HEK293T (cell line): Measurements from ENCODE around the gene NGB.

ENCODE experiments used
- CTCF ChIA-PET: fragments of 350-600 bp; formaldehyde crosslinking; extraction: SDS; loops from one replicate; lab custom pipeline; 2021; ENCODE audit warnings: antibody characterized with exemption, inconsistent platforms; lab: Yijun Ruan, JAX
- POLR2A ChIA-PET: fragments of 350-600 bp; formaldehyde crosslinking; extraction: SDS; loops from one replicate; lab custom pipeline; 2020; ENCODE audit warnings: antibody characterized with exemption, inconsistent platforms; lab: Yijun Ruan, JAX
- DNase-seq: peaks from one replicate; pipeline ENCODE4 v3.0.0; 2012; ENCODE audit warnings: mixed read lengths; ENCODE audit errors: extremely low spot score
- ARNT ChIP-seq: fragments of 450-650 bp; IDR thresholded peaks from 2 replicates; pipeline ENCODE4 v1.6.1; 2017; ENCODE audit warnings: mild to moderate bottlenecking
- BHLHE40 ChIP-seq: fragments of 450-650 bp; IDR thresholded peaks from 2 replicates; pipeline ENCODE4 v1.6.1; 2016; ENCODE audit warnings: mild to moderate bottlenecking, moderate library complexity, borderline replicate concordance
- CTBP1 ChIP-seq: fragments of 450-650 bp; IDR thresholded peaks from 2 replicates; pipeline ENCODE4 v1.6.1; 2016; ENCODE audit warnings: borderline replicate concordance
- ELF4 ChIP-seq: fragments of 450-650 bp; IDR thresholded peaks from 2 replicates; pipeline ENCODE4 v1.6.1; 2017; ENCODE audit warnings: antibody characterized with exemption
- FOXA1 ChIP-seq: fragments of 450-650 bp; IDR thresholded peaks from 2 replicates; pipeline ENCODE4 v1.6.1; 2016; ENCODE audit warnings: mild to moderate bottlenecking
- FOXK2 ChIP-seq: fragments of 450-650 bp; IDR thresholded peaks from 2 replicates; pipeline ENCODE4 v1.6.1; 2016; ENCODE audit warnings: mild to moderate bottlenecking
- FOXM1 ChIP-seq: fragments of 450-650 bp; IDR thresholded peaks from 2 replicates; pipeline ENCODE4 v1.6.1; 2017; ENCODE audit warnings: mild to moderate bottlenecking, borderline replicate concordance
- HDGF ChIP-seq: fragments of 450-650 bp; IDR thresholded peaks from 2 replicates; pipeline ENCODE4 v1.6.1; 2017; ENCODE audit warnings: antibody characterized with exemption, borderline replicate concordance
- L3MBTL2 ChIP-seq: fragments of 450-650 bp; conservative IDR thresholded peaks from 2 replicates; pipeline ENCODE4 v1.6.1; 2016; ENCODE audit warnings: mild to moderate bottlenecking
- LEF1 ChIP-seq: fragments of 450-650 bp; IDR thresholded peaks from 2 replicates; pipeline ENCODE4 v1.6.1; 2017; ENCODE audit warnings: mild to moderate bottlenecking, borderline replicate concordance
- NFRKB ChIP-seq: fragments of 450-650 bp; IDR thresholded peaks from 2 replicates; pipeline ENCODE4 v1.6.1; 2016; ENCODE audit warnings: mild to moderate bottlenecking, moderate library complexity
- PKNOX1 ChIP-seq: fragments of 450-650 bp; IDR thresholded peaks from 2 replicates; pipeline ENCODE4 v1.6.1; 2016
- SP1 ChIP-seq: fragments of 450-650 bp; IDR thresholded peaks from 2 replicates; pipeline ENCODE4 v1.6.1; 2017
- SUZ12 ChIP-seq: fragments of 450-650 bp; IDR thresholded peaks from 2 replicates; pipeline ENCODE4 v1.6.1; 2016; ENCODE audit warnings: mild to moderate bottlenecking
- TARDBP ChIP-seq: fragments of 450-650 bp; IDR thresholded peaks from 2 replicates; pipeline ENCODE4 v1.6.1; 2016
- ZNF384 ChIP-seq: fragments of 450-650 bp; IDR thresholded peaks from 2 replicates; pipeline ENCODE4 v1.6.1; 2016

The NGB gene

GRCh38 chr14:77250927-77251326 lies 20.1 kb downstream of the NGB start:
- TF ChIP-seq SP1 (no peak), FOXA1 (no peak), FOXM1 (no peak), HDGF (no peak), NFRKB (no peak)
- CTCF ChIA-PET: no interaction called here
- no peak for DNase-seq
- POLR2A ChIA-PET: no interaction called here

- no peak for DNase-seq
- TF ChIP-seq SP1 (no peak), FOXM1 (no peak), ARNT (no peak), NFRKB (no peak), LEF1 (no peak), L3MBTL2 (no peak), SUZ12 (no peak), HDGF (no peak), PKNOX1 (no peak), ELF4 (no peak), FOXK2 (no peak), TARDBP (no peak), ZNF384 (no peak), FOXA1 (no peak), CTBP1 (no peak)
- ChIA-PET POLR2A (no interaction called here), CTCF (no interaction called here)
Measured at GRCh38 chr14:77249286-77249685, 21.7 kb downstream of the NGB start.

- no peak for DNase-seq
- POLR2A ChIA-PET: no interaction called here
- CTCF ChIA-PET: no interaction called here
- TF ChIP-seq FOXA1 (no peak), SUZ12 (no peak), NFRKB (no peak), L3MBTL2 (no peak), TARDBP (no peak), ZNF384 (no peak), BHLHE40 (no peak), HDGF (no peak), FOXM1 (no peak), ARNT (no peak), FOXK2 (no peak), PKNOX1 (no peak), CTBP1 (no peak), LEF1 (no peak), SP1 (no peak), ELF4 (no peak)
Measured at GRCh38 chr14:77248666-77249065, 22.3 kb downstream of the NGB start.

GRCh38 chr14:77246784-77247183 lies 24.2 kb downstream of the NGB start:
- CTCF ChIA-PET: no interaction called here
- POLR2A ChIA-PET: no interaction called here
- no peak for DNase-seq
- TF ChIP-seq FOXM1 (no peak), NFRKB (no peak), SUZ12 (no peak), TARDBP (no peak), FOXK2 (no peak), PKNOX1 (no peak), L3MBTL2 (no peak), HDGF (no peak), LEF1 (no peak), ZNF384 (no peak), FOXA1 (no peak), ELF4 (no peak), SP1 (no peak)

GRCh38 chr14:77245820-77246219 lies 25.2 kb downstream of the NGB start:
- TF ChIP-seq FOXA1: no peak
- no peak for TF ChIP-seq ZNF384
- TF ChIP-seq L3MBTL2: no peak
- TF ChIP-seq BHLHE40: no peak
- ChIA-PET POLR2A (no interaction called here), CTCF (no interaction called here)
- DNase-seq: no peak

DNA sequence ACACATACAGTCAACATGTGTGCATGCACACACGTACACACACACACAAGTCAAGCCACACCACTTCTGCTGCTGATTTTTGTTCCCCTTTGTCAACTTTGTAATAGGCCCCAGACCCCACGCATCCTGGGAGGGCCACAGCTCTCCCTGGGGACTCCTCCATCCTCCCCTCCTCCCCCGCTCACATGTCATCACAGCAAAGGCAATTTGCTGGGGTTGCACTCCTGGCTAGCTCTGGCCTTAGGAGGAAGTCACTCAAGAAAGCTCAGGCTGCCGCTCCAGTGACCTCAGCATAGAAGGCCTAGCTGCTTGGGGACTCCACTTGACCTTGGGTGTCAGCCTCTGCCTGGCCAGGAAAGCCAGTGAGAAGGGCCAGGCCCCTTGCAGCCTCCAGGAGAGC lies 27.2 kb downstream of the NGB start:
- ChIA-PET POLR2A (no interaction called here), CTCF (no interaction called here)
- TF ChIP-seq FOXA1 (no peak), L3MBTL2 (no peak), HDGF (no peak), SP1 (no peak), LEF1 (no peak), BHLHE40 (no peak), ARNT (no peak), NFRKB (no peak), PKNOX1 (no peak), TARDBP (no peak), FOXM1 (no peak)
- DNase-seq: no peak
